Stimulated activated CD4-positive, alpha-beta T cell treated with anti-CD3 and anti-CD28 coated beads, Interleukin-15, amount 100 ng/mL, for 1 hour (primary cell): Measurements from ENCODE around the gene PPP6R2.
"Not testable (repeated sequence)": the region's sequence is repeated elsewhere in the genome, so short reads cannot be mapped to it uniquely, and the experiment has no call there.

Experiments used
- DNase-seq, 2 donors: peaks; one replicate each; pipeline ENCODE4 v3.0.0-alpha.2; 2020; ENCODE audit warnings: low read depth in 1 of 2, low spot score in 1 of 2

Gene PPP6R2

DNA sequence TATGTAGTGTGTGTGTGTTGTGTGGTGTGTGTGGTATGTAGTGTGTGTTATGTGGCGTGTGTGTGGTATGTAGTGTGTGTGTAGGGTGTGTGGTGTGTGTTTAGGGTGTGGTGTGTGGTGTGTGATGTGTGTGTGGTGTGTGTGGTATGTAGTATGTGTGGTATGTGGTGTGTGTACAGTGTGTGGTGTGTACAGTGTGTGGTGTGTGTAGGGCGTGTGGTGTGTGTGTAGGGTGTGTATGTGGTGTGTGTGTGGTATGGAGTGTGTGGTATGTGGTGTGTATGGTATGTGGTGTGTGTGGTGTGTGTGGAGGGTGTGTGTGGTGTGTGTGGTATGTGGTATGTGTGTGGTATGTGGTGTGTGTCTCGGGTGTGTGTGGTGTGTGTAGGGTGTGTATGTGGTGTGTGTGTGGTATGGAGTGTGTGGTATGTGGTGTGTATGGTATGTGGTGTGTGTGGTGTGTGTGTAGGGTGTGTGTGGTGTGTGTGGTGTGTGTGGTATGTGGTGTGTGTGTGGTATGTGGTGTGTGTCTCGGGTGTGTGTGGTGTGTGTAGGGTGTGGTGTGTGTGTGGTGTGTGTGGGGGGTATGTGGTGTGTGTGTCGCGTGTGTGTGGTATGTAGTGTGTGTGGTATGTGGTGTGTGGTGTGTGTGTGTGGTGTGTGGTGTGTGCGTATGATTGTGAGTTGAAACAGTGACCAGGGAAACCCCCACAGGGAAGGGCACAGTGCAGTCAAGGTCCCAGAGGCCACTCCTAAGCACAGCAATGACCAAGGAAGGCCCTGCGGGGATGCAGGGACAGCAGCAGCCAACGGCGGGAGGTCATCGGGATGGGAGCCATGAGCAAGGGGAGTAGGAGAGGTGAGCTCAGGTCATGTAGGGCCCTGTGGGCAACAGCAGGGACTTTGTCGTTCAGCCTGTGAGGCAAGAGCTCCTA lies 2.9 kb upstream of the PPP6R2 start:
- no peak for DNase-seq

DNA sequence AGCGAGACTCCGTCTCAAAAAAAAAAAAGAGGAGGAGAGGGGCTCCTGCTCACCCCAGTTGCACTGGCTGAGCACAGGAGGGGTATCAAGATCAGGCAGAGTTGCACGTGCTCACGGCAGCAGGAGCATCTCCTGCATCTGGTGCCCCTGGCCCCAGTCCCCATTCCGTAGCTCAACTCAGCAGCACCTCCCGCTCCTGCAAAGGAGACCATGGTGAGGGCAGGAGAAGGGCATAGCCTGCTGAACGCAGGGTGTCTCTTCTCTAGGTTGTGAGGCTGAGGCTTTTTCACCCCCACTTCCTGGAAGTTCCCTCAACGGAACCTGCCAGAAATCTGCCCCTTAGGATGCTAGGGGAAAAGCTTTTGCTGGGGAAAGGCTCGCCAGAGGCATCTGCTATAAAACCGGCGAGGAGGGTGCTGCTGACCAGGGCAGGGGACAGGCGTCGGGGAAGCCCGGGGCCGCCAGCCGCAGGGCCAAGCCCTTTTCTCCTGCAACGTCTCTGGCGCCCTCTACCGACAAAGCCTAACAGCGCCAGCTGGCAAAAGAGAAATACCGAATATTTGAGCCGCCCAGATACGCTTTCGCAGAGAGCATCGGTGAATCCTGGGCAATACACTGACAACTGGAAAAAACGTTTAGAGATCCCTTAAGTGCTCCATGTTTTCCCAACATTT lies 1.0 kb upstream of the PPP6R2 start:
- peak; percentile 75 to 79 for DNase-seq

DNA sequence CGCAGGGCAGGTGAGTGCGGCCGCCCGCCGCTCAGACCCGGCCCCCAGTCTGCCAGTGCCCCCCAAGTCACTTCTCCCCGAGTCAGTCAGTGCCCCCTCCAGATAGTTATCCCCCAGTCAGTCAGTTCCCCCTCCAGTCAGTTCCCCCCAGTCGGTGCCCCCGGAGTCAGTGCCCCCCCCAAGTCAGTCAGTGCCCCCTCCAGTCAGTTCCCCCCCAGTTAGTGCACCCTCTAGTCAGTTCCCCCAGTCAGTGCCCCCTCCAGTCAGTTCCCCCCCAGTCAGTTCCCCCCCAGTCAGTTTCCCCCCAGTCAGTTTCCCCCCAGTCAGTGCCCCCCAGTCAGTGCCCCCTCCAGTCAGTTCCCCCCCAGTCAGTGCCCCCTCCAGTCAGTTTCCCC lies 411 bp downstream of the PPP6R2 start:
- DNase-seq, result no peak

DNA sequence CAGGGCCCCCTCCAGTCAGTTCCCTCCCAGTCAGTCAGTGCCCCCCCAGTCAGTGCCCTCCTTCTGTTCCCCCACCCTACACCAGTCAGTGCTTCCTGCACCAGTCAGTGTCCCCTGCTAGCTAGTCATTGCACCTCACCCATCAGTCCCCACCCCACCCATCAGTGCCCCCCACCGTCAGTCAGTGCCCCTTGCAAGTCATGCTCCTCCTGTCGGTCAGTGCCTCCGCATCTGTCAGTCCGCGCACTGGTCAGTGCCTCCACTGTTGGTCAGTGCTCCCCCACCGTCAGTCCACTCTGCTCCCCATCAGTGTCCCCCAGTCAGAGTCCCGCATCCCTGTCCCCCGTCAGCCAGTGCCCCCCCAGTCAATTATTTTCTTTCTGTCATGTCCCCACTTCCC lies 3.3 kb downstream of the PPP6R2 start:
- DNase-seq, result no peak

DNA sequence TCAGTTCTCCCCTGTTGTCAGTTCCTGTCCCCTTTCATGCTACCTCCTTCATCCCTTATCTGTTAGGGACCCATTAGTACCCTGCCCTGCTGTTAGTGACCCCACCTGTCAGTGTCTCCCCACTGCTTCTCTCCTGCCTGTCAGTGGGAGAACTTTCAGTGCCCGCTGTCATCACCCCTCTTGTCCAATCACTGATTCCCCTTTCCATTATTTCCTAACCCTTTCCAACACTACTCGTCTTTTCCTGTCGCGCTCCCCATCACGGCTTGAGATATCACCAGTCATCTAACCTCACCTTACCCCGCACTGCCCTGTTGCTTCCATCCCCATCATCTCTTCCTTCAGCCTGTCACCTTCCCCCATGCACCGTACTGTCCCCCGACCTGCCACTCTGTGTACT lies 4.0 kb downstream of the PPP6R2 start:
- no peak for DNase-seq

DNA sequence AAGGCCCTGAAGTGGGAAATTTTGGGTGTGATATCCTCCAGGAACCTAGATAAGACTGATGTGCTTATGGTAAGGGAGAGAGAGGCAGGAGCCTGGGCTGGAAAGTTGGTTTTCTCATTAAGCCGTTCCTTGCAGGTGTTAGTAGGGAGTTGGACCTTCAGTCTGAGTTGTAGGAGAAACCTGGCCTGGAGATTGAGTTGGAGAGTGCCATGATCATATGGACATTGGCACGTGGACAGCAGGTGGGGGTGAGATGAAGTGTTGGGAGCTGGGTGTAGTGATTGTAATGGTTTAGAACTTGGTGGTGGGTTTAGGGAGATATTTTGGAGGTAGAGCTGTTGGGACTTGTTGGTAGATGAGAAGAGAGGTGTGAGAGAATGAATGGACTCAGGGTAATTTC lies 4.9 kb downstream of the PPP6R2 start:
- DNase-seq, result no peak

DNA sequence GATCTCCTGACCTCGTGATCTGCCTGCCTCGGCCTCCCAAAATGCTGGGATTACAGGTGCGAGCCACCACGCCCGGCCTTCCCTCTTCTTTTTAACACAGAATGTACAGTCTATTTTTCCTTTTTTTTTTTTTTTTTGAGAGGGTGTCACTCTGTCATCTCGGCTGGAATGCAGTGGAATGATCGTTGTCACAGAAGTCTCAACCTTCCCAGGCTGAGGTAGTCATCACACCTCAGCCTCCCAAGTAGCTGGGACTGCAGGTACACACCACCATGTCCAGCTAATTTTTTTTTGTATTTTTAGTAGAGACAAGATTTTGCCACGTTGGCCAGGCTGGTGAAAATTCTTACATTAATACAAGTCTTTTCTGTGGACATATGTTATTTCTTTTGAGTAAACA lies 13.1 kb downstream of the PPP6R2 start:
- no peak for DNase-seq

DNA sequence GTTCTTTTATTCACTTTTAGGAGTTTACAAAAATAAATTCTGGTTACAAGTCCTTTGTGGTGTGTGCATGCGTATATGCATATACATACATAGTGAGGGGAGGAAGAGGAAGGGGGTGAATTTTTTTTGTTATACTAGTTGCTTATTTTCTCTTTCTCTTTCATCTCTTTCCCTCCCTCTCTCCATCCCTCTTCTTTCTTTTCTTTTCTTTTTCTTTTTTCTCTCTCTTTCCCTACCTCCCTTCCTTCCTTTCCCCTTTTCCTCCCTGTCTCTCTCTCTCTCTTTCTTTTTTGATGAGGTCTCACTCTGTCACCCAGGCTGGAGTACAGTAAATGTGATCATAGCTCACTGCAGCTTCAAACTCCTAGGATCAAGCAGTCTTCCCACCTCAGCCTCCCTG lies 14.1 kb downstream of the PPP6R2 start:
- no peak for DNase-seq

DNA sequence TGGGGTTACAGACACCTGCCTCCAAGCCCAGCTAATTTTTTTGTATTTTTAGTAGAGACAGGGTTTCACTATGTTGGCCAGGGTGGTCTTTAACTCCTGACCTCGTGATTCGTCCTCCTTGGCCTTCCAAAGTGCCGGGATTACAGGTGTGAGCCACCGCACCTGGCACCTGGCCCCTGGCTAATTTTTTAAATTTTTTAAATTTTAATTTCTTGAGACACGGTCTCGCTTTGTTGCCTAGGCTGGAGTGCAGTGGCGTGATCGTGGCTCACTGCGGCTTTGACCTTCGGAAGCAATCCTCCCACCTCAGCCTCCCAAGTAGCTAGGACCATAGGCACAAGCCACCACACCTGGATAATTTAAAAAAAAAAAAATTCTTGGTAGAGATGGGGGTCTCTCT lies 14.6 kb downstream of the PPP6R2 start:
- no peak for DNase-seq

DNA sequence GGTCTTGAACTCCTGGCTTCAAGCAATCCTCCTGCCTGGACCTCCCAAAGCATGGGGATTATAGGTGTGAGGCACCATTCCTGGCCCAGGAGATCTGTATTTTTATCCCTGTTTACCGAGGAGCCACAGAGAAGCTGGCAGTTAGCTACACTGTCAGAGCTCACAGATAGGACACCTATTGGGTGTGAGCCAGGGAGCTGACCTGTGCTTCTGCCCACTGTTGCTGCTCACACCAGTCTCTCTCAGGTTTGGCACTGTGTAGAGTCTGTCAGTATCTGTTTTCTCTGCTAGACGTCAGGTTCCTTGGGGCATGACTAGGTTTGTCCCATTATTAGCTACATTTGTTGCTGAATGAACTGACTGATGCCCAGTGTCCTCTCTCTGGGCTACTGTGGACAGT lies 17.5 kb downstream of the PPP6R2 start:
- no peak for DNase-seq

DNA sequence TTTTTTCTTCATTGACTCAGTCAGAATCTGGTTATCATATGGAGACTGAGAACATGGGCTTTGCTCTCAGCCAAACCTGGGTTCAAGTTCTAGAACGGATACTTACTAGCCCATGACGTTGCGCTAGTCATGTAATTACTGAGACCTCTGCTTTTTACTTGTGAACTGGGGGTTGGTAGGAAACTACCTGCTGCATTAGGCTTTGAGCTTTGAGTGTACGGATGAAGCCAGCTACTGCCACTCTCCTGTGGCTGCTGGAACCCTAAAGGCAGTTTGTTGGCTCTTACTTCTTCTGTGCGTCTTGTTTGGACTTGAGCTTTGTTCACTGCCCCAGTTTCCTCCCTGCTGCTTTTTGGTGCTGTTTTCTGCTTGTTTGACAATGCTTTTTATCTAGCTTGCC lies 18.1 kb downstream of the PPP6R2 start:
- DNase-seq, result no peak

DNA sequence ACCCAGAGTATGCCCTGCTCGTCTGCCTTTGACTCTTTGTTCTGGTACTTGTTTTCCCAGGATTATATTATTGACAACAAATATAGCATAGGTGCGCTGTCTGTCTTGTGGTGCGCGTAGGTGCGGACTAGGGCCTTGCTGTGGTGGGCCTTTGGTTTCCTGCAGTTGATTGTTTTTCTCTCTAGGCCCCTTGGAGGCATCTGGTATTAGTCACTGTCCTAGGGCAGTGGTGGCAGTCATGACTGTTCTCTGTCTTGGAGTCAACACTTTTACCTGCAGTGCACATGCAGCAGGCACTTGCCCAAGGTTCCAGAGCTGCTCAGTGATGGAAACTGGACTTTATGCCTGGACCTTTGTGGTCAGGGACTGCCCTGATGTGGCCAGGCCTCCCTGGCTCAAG lies 18.6 kb downstream of the PPP6R2 start:
- no peak for DNase-seq

DNA sequence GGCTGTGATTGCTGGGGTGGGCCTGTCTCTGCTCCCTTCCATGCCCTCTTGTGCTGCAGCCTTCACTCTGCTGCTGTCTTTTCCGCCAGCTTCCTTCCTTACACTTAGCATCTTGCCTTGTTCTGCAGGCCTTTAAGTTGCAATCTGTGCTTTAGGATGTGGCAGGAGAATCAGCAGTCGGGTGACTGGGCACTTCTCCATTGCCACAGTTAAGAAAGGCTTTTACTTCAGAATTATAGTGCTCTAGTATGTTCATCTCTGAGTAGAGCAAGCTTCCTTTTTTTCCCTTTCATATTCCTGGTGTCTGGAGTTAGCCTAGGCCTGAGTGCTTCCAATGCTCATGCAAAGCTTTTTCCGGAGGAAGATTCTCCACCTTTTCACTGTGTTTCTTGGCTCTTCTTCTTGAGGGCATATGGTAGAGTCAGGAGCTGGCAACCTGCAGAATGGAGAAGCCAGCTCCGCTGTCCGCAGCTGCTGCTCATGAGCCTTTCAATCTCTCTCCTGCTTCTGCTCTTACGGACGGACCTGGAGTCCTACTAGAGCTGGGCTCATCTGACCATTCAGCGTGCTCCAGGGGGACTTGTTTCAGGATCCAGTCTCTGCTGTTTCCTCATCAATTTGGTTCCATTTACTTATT lies 20.2 kb downstream of the PPP6R2 start:
- DNase-seq, result no peak

DNA sequence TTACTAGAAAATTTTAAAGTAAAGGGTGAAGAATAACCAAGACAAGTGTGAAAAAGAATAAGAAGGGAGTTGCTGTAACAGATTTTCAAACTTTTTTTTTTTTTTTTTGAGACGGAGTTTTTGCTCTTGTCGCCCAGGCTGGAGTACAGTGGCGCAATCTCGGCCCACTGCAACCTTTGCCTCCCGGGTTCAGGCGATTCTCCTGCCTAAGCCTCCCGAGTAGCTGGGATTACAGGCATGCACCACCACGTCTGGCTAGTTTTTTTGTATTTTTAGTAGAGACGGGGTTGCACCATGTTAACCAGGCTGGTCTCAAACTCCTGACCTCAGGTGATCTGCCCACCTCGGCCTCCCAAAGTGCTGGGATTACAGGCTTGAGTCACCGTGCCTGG lies 20.7 kb downstream of the PPP6R2 start:
- not testable (repeated sequence) for DNase-seq

DNA sequence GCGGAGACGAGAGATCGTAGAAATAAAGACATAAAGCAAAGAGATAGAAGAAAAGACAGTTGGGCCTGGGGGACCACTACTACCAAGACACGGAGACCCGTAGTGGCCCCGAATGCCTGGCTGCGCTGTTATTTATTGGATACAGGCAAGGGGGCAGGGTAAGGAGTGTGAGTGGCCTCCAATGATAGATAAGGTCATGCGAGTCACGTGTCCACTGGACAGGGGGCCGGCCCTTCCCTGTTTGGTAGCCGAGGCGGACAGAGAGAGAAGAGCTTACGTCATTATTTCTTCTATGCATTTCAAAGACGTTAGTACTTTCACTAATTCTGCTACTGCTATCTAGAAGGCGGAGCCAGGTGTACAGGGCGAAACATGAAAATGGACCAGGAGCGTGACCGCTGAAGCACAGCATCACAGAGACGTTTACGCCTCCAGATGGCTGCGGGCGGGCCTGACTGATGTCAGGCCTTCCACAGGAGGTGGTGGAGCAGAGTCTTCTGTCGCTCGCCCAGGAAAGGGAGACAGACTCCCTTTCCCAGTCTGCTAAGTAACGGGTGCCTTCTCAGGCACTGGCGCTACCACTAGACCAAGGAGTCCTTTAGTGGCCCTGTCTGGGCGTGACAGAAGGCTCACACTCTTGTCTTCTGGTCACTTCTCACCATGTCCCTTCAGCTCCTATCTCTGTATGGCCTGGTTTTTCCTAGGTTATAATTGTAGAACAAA lies 24.8 kb downstream of the PPP6R2 start:
- DNase-seq, result no peak

DNA sequence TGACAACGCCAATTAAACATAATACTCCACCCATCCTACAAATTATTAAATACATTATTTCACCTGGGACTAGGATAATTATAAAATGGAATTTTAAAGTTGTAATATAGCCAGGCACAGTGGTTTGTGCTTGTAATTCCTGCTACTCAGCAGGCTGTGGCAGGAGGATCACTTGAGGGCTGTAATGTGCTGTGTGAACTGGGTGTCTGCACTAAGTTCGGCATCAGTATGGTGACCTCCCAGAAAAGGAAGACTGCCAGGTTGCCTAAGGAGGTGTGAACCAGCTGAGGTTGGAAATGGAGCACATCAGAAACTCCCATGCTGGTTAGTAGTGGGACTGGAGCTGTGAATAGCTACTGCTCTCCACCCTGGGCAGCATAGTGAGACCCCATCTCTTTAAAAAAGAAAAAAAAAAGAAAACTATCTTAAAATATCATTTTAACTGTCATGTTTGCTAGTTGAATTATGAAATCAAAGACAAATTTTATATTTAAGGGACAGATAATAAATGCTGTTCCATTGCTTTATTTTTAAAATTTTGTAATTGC lies 28.0 kb downstream of the PPP6R2 start:
- DNase-seq, result no peak

DNA sequence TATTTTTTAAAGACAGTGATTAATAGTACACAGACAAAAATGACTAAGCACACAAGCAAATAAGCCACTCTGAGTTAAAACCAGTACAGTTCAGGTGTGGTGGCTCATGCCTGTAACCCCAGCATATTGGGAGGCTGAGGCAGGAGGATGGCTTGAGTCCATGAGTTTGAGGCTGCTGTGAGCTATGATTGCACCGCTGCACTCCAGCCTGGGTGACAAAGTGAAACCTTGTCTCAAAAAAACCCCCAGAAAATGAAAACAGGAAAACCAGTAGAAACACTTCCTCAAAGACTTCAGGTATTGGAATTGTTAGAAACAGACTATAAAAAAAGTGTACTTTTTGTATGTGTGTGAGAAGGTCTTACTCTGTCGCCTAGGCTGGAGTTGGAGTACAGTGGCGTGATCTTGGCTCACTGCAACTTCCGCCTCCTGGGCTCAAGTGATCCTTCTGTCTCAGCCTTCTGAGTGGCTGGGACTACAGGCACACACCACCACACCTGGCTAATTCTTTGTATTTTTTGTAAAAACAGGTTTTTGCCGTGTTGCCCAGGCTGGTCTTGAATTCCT lies 33.0 kb downstream of the PPP6R2 start:
- no peak for DNase-seq

DNA sequence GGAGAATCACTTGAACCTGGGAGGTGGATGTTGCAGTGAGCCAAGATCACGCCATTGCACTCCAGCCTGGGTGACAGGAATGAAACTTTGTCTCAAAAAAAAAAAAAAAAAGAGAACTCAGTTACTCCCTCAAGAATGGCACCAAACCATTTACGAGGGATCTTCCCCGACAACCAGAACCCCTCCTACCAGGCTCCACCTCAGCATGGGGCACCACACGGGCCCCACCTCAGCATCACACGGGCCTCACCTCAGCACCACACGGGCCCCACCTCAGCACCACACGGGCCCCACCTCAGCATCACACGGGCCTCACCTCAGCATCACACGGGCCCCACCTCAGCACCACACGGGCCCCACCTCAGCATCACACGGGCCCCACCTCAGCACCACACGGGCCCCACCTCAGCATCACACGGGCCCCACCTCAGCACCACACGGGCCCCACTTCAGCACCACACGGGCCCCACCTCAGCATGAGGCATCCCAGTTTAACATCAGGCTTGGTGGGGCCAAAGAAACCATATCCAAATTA lies 38.0 kb downstream of the PPP6R2 start:
- DNase-seq, result not testable (repeated sequence)

DNA sequence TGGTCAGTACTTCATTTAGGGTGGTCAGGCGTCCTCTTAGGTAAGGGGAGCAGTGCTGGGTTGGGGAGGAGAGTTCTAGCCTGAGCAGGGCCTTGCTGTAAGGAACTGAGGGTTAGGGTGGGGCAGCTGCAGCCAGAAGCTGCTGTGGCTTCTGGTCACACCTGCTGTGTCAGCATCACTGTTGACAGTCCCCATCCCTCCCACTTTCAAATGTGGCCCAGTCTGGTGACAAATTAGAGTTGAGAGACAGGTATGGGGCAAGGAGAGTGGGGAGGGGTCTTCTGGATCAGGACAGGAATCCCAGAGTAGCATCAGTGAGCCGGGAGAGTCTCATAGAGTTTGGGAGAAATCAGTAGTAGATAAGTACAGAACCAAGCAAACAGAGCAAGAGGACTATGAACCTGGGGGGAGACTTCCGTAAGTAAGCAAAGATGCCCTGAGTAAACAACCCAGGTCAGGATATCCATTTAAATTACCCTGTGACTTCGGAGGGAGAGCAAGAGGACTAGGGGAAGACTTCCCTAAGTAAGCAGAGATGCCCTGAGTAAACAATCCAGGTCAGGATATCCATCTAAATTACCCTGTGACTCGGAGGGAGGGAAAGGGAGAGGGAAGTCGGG lies 53.7 kb downstream of the PPP6R2 start:
- no peak for DNase-seq
